Suppressor macrophage treated with lipopolysaccharide for 4 hours (primary cell): ENCODE measurements around the gene MYOC.
"Not testable (repeated sequence)": the region's sequence is repeated elsewhere in the genome, so short reads cannot be mapped to it uniquely, and the experiment has no call there.

Experiments used
- DNase-seq: peaks from one replicate; pipeline ENCODE4 v3.0.0-alpha.2; 2020

MYOC gene

DNA sequence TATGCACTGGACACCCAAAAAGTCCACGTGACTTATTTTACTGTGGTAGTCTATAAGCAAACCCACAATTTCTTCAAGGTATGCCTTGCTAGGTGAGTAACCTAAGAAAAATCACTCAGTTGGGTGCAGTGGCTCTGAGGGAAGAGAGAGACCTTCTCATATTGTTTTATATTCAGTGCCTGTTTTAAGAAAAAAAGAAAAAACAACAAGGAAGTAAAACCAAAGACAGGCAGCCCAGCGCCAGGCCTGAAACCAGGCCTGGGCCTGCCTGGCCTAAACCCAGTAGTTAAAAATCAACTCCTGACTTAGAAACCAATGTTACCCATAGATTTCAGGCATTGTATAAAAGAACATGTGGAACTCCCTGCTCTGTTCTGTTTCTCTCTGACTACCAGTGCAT lies 52.2 kb downstream of the MYOC start:
- not testable (repeated sequence) for DNase-seq

DNA sequence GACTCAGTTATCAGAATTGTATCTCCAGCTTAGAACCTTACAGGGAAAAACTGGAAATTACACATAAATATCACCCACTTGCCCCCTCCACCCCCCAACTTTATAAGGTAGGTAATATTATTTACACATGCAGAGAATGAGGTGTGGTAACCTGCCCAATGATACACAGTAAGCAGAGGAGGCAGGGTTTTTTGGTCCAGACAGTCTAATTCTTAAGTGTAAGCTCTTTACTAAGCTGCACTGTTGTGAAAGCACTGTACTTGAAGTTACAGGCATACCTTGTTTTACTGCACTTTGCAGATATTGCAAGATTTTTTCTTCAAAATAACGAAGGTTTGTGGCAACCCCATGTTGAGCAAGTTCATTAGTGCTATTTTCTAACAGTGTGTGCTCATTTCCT lies 55.3 kb downstream of the MYOC start:
- DNase-seq = no peak

DNA sequence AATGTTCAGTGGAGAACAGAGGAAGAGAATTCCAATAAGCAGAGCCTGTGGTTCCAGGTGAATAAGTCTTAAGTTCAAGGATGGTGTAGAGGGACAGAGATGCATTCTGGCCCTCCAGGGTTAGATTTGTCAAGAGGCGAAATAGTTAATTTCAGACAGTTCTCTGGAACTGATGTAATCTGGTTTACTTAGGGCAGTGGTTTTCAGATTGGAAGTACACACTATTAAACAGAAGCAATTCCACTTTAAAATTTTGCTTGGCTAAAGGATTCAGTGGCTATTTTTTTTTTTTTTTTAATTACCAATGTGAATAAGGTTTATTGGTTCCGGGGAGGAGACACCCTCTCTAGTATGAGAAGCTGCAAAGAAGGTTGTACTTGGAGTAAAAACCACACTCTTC lies 55.8 kb downstream of the MYOC start:
- no peak for DNase-seq

DNA sequence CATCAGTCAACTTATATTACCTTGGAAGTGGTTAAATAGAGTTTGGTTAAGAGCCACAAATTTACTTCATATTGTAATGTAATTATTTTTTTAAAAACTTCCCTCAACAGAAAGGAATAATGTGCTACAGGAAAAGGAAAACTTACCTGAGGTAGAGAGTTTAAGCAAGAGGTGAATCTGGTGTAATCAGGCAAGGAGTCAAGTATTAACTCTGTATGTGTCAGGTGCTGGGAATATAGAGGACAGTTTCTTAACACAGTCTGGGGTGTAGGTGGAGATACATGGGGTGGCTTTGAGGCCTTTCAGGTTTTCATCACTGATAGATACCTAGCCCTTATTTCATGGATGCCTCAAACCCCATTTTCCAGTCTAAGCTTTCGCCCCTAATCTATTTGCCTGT lies 56.4 kb downstream of the MYOC start:
- no peak for DNase-seq

DNA sequence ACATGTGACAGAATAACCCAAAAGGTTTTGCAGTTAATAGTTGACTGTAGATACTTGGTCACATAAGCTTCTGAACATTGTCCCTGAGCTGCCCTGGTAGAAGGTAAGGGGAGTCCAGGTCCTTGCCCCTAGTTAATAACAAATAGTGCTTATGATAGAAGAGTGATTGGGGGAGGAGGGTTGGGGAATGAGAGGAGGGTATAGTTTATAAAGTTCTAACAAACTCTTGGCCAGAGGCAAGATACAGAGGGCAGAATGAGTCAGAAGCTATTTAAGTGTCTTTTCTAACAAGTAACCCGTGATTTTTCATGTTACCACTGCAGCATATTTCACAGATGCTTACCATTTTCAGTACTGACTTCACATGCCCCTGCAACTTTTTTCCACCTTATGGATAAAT lies 57.2 kb downstream of the MYOC start:
- DNase-seq = no peak

DNA sequence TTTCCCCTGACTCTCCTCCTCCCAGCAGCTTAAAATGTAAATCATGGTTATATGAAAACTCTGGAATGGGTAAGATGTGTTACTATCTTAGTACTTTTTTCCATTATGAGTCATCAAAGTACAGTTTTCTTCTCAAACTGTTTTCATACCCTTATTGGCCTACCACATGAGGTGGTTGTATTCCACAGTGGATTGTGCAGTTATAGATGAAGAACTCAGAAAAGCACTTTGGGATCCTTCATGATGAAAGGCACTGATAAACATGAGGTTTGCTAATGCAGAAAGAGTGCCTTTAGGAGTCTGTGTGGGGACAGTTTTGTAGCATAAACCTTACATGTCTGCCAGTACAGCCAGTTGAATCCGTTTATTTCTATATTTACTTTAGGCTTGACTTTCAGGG lies 62.5 kb downstream of the MYOC start:
- DNase-seq = no peak

DNA sequence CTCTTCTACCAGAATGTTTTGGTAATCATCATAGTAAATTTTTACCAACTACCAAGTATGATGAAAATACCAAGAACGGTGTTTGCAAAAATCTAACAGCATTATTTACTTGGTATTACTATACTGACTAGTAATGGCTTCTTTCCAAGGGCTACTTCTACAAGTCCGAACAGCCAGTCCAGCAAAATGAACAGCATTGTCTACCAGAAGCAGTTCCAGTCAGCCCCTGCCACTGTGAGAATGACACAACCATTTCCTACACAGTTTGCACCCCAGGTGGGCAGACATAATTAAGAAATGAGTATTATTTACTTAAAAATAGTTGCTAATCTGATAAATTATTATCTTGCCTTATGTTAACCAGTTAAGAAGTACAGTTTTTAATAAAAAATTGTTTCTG lies 64.3 kb downstream of the MYOC start:
- DNase-seq = no peak

- DNase-seq = no peak
Measured at GRCh38 chr1:171585715-171586114, 66.8 kb downstream of the MYOC start.
